Neural cell (in vitro differentiated cells): ENCODE measurements around the gene SUMO2.

Source experiments
- EP300 ChIP-seq: fragments of 450-650 bp; conservative IDR thresholded peaks from 2 replicates; pipeline ENCODE4 v1.6.1; 2014; ENCODE audit warnings: antibody characterized with exemption, mild to moderate bottlenecking, moderate library complexity; ENCODE audit not compliant: poor library complexity, severe bottlenecking
- EZH2 ChIP-seq: fragments of 200-600, 300-800 bp; shearing (Covaris generic), sonication (generic); IDR thresholded peaks from 2 replicates; pipeline ENCODE4 v1.6.1; 2014; ENCODE audit warnings: antibody characterized with exemption, low read length, borderline replicate concordance, mild to moderate bottlenecking; ENCODE audit not compliant: insufficient read depth, poor library complexity, severe bottlenecking
- POLR2AphosphoS5 ChIP-seq: IDR thresholded peaks from 2 replicates; pipeline ENCODE4 v1.6.1; 2012
- RAD21 ChIP-seq: fragments of 450-650 bp; conservative IDR thresholded peaks from 2 replicates; pipeline ENCODE4 v1.6.1; 2014; ENCODE audit warnings: antibody characterized with exemption, mild to moderate bottlenecking, moderate library complexity
- SMC3 ChIP-seq: fragments of 450-650 bp; conservative IDR thresholded peaks from 2 replicates; pipeline ENCODE4 v1.6.1; 2014; ENCODE audit warnings: antibody characterized with exemption, mild to moderate bottlenecking, moderate library complexity; ENCODE audit not compliant: poor library complexity
- TAF1 ChIP-seq: IDR thresholded peaks from 2 replicates; pipeline ENCODE4 v1.6.1; 2012; ENCODE audit warnings: low read depth
- TF ChIP-seq, protein P1 (sequence below): fragments of 450-650 bp; IDR thresholded peaks from 2 replicates; pipeline ENCODE4 v1.5.1; 2014; ENCODE audit warnings: antibody characterized with exemption, mild to moderate bottlenecking, moderate library complexity; ENCODE audit not compliant: poor library complexity, severe bottlenecking
- TF ChIP-seq, protein P2 (sequence below): IDR thresholded peaks from 2 replicates; pipeline ENCODE4 v1.6.1; 2012; ENCODE audit warnings: borderline replicate concordance

DNA sequence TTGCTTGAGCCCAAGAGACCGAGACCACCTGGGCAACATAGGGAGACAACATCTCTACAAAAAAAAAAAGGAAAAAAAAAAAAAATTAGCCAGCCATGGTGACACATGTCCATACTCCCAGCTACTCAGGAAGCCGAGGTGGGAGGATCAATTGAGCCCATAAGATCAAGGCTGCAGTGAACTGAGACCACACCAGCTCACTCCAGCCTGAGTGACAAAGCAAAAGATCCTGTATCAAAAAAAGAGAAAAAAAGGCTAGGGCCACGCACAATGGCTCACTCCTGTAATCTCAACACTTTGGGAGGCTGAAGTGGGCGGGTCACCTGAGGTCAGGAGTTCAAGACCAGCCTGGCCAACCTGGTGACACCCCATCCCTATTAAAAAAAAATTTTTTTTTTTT lies 13.8 kb downstream of the SUMO2 start:
- TF ChIP-seq POLR2AphosphoS5 (no peak), EZH2 (no peak), TAF1 (no peak), SMC3 (no peak), EP300 (no peak), RAD21 (no peak)
- TF ChIP-seq, protein P1, sequence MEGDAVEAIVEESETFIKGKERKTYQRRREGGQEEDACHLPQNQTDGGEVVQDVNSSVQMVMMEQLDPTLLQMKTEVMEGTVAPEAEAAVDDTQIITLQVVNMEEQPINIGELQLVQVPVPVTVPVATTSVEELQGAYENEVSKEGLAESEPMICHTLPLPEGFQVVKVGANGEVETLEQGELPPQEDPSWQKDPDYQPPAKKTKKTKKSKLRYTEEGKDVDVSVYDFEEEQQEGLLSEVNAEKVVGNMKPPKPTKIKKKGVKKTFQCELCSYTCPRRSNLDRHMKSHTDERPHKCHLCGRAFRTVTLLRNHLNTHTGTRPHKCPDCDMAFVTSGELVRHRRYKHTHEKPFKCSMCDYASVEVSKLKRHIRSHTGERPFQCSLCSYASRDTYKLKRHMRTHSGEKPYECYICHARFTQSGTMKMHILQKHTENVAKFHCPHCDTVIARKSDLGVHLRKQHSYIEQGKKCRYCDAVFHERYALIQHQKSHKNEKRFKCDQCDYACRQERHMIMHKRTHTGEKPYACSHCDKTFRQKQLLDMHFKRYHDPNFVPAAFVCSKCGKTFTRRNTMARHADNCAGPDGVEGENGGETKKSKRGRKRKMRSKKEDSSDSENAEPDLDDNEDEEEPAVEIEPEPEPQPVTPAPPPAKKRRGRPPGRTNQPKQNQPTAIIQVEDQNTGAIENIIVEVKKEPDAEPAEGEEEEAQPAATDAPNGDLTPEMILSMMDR: no peak
- TF ChIP-seq, protein P2, sequence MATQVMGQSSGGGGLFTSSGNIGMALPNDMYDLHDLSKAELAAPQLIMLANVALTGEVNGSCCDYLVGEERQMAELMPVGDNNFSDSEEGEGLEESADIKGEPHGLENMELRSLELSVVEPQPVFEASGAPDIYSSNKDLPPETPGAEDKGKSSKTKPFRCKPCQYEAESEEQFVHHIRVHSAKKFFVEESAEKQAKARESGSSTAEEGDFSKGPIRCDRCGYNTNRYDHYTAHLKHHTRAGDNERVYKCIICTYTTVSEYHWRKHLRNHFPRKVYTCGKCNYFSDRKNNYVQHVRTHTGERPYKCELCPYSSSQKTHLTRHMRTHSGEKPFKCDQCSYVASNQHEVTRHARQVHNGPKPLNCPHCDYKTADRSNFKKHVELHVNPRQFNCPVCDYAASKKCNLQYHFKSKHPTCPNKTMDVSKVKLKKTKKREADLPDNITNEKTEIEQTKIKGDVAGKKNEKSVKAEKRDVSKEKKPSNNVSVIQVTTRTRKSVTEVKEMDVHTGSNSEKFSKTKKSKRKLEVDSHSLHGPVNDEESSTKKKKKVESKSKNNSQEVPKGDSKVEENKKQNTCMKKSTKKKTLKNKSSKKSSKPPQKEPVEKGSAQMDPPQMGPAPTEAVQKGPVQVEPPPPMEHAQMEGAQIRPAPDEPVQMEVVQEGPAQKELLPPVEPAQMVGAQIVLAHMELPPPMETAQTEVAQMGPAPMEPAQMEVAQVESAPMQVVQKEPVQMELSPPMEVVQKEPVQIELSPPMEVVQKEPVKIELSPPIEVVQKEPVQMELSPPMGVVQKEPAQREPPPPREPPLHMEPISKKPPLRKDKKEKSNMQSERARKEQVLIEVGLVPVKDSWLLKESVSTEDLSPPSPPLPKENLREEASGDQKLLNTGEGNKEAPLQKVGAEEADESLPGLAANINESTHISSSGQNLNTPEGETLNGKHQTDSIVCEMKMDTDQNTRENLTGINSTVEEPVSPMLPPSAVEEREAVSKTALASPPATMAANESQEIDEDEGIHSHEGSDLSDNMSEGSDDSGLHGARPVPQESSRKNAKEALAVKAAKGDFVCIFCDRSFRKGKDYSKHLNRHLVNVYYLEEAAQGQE: no peak
